Thyroid gland (tissue), 4 donors: ENCODE data around the gene MYH10. TPM values are rescaled to one million over a fixed set of nuclear protein-coding genes. Genes with fewer than 3 reads are reported as not detected.

Source experiments
- DNase-seq, 2 donors: peaks; one replicate each; pipeline ENCODE4 v3.0.0-alpha.2; 2019
- H3K27ac ChIP-seq, 3 donors: fragments of 200-600 bp; sonication (generic); 1 replicate in 2 of 3; 2 replicates in 1 of 3; pipeline ENCODE4 v1.5.1; 2016 to 2019; ENCODE audit warnings: mild to moderate bottlenecking in 1 of 3, moderate library complexity in 1 of 3
- H3K27me3 ChIP-seq: fragments of 200-600 bp; sonication (generic); one replicate; pipeline ENCODE4 v1.5.1; 2019
- H3K36me3 ChIP-seq, 2 donors: fragments of 200-600 bp; sonication (generic); one replicate each; pipeline ENCODE4 v1.5.1; 2016 to 2019
- H3K4me1 ChIP-seq, 2 donors: fragments of 200-600 bp; sonication (generic); one replicate each; pipeline ENCODE4 v1.5.1; 2017 to 2019
- H3K4me3 ChIP-seq, 3 donors: fragments of 200-600 bp; sonication (generic); replicated peaks in 1 of 3; 1 replicate in 2 of 3; 2 replicates in 1 of 3; pipeline ENCODE4 v1.5.1; 2016; ENCODE audit warnings: mild to moderate bottlenecking in 1 of 3
- H3K9me3 ChIP-seq: fragments of 200-600 bp; sonication (generic); one replicate; pipeline ENCODE4 v1.5.1; 2017
- CTCF ChIP-seq, 6 experiments: fragments of 200-600 bp in 3 of 6; fragments of 450-650 bp in 3 of 6; sonication (generic) in 3 of 6; IDR thresholded peaks; one replicate each; pipeline ENCODE4 v1.5.1; 2016 to 2019; ENCODE audit warnings: antibody characterized with exemption in 6 of 6, mild to moderate bottlenecking in 2 of 6, inconsistent platforms in 1 of 6, moderate library complexity in 1 of 6
- POLR2A ChIP-seq, 2 donors: fragments of 450-650 bp; IDR thresholded peaks; one replicate each; pipeline ENCODE4 v1.6.1; 2017; ENCODE audit warnings: antibody characterized with exemption in 2 of 2, mild to moderate bottlenecking in 2 of 2, moderate library complexity in 1 of 2
- WGBS, 2 donors: methylation state at CpG; one replicate each; pipeline ENCODE4 v1.1.5; 2017; 5-methylcytosine and 5-hydroxymethylcytosine counted together
- intact Hi-C: fragments of 100-400 bp; cut with DNase I; formaldehyde crosslinking; loops from one replicate; pipeline ENCODE4 v1.15.1; 2023
- total RNA-seq, 4 donors: library from RNA; depleted of rRNA; stranded (reverse); fragments of >200 nt; gene quantifications; one replicate each; pipeline ENCODE4 v1.2.3, GENCODE V29; 2016

The MYH10 gene
- total RNA-seq, 4 donors from 2014 or later = 40.8 to 72.2 (median 44.2) TPM

GRCh38 chr17:8444494-8444893 is 186.0 kb downstream of the MYH10 start:
- no peaks in the 10 kb centered on the region for H3K9me3 ChIP-seq
- DNase-seq = no peak
- H3K4me1 ChIP-seq = peaks cover 0 to 4% of the 10 kb centered on the region in 2 donors
- no peaks in the 10 kb centered on the region for H3K27me3 ChIP-seq
- TF ChIP-seq CTCF (IDR thresholded peaks at IDR 0.05) = no peak
- TF ChIP-seq POLR2A (IDR thresholded peaks at IDR 0.05) = no peak
- H3K27ac ChIP-seq = no peak overlapping the region
- no peak overlapping the region for H3K4me3 ChIP-seq
- peaks cover 21 to 32% of the 10 kb centered on the region in 2 donors for H3K36me3 ChIP-seq
- intact Hi-C loops = no loop called here
- 78 to 88% methylated on average over 4 of the region's 4 CpGs for WGBS, 2 donors

- H3K36me3 ChIP-seq = peaks cover 14 to 24% of the 10 kb centered on the region in 2 donors
- no peak overlapping the region for H3K4me3 ChIP-seq
- no peak for DNase-seq
- intact Hi-C loops = no loop called here
- H3K9me3 ChIP-seq = no peaks in the 10 kb centered on the region
- 90 to 96% methylated on average over 7 of the region's 7 CpGs for WGBS, 2 donors
- peaks cover 0 to 4% of the 10 kb centered on the region in 2 donors for H3K4me1 ChIP-seq
- H3K27ac ChIP-seq = no peak overlapping the region
- H3K27me3 ChIP-seq = no peaks in the 10 kb centered on the region
- TF ChIP-seq POLR2A (IDR thresholded peaks at IDR 0.05) (no peak), CTCF (IDR thresholded peaks at IDR 0.05) (no peak)
Measured at GRCh38 chr17:8443756-8444155, 186.8 kb downstream of the MYH10 start.

GRCh38 chr17:8442310-8442709 is 188.2 kb downstream of the MYH10 start:
- H3K27ac ChIP-seq = no peak overlapping the region
- no peak for DNase-seq
- WGBS, 2 donors = 97% methylated on average over 2 of the region's 2 CpGs
- no peaks in the 10 kb centered on the region for H3K27me3 ChIP-seq
- peaks cover 3 to 4% of the 10 kb centered on the region in 2 donors for H3K4me1 ChIP-seq
- H3K9me3 ChIP-seq = no peaks in the 10 kb centered on the region
- H3K36me3 ChIP-seq = peaks cover 7 to 17% of the 10 kb centered on the region in 2 donors
- intact Hi-C loops = no loop called here
- H3K4me3 ChIP-seq = no peak overlapping the region
- no peak for TF ChIP-seq POLR2A (IDR thresholded peaks at IDR 0.05)
- TF ChIP-seq CTCF (IDR thresholded peaks at IDR 0.05) = no peak

DNA sequence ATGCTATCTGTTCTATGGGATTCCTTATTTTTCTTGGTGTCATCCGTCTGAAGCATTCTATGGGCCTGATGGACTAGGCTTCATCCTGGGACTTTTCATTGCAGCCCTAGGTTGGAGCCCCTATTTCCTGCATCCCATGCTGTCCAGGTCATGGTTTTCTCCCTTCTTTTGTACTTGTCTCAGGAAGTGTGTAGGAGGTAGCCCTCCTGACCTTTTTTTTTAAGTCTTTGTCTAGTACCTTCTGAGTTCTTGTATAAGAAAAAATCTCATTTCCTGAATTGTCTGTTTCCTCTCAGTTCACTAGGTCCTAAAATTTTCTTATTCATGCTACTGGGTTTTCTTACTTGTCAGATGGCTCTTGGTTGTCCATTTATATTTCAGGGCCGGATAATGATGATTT is 188.8 kb downstream of the MYH10 start:
- WGBS, 2 donors = 79 to 83% methylated on average over 2 of the region's 2 CpGs
- no peak for DNase-seq
- H3K9me3 ChIP-seq = no peaks in the 10 kb centered on the region
- H3K4me3 ChIP-seq = no peak overlapping the region
- no peaks in the 10 kb centered on the region for H3K27me3 ChIP-seq
- H3K36me3 ChIP-seq = peaks cover 4 to 13% of the 10 kb centered on the region in 2 donors
- intact Hi-C loops = no loop called here
- no peak for TF ChIP-seq POLR2A (IDR thresholded peaks at IDR 0.05)
- no peak for TF ChIP-seq CTCF (IDR thresholded peaks at IDR 0.05)
- peaks cover 4 to 8% of the 10 kb centered on the region in 2 donors for H3K4me1 ChIP-seq
- H3K27ac ChIP-seq = no peak overlapping the region

DNA sequence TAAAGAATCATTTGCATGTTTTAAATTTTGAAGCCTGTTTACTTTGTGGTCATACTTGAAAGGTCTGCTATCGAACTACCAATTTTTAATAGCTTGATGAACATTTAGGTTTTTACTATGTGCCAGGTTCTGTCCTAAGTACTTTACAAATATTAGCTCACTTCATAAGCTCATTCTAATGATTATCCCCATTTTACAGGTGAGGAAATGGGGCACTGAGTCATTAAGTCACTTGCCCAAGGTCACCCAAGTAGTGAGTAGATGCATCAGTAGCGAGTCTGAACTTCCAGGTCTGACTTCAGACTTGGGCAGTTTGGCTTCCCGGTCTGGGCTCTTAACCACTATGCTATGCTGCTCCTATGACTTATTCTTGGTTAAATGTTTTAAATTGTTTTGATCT is 190.8 kb downstream of the MYH10 start:
- Histone ChIP-seq H3K36me3 (peaks cover 4 to 7% of the 10 kb centered on the region in 2 donors), H3K27me3 (no peaks in the 10 kb centered on the region), H3K4me3 (no peak overlapping the region), H3K27ac (no peak overlapping the region), H3K9me3 (no peaks in the 10 kb centered on the region), H3K4me1 (peaks cover 4 to 10% of the 10 kb centered on the region in 2 donors)
- no peak for DNase-seq
- 94 to 100% methylated on average over 3 of the region's 3 CpGs for WGBS, 2 donors
- intact Hi-C loops = no loop called here
- no peak for TF ChIP-seq POLR2A (IDR thresholded peaks at IDR 0.05)
- no peak for TF ChIP-seq CTCF (IDR thresholded peaks at IDR 0.05)
